Omental fat pad (tissue), 4 donors: Measurements from ENCODE around the gene CCDC18. TPM values are rescaled to one million over a fixed set of nuclear protein-coding genes. Genes with fewer than 3 reads are reported as not detected.
"Not testable (repeated sequence)": the region's sequence is repeated elsewhere in the genome, so short reads cannot be mapped to it uniquely, and the experiment has no call there.

ENCODE experiments used
- ATAC-seq: fragments of 150-250 bp; one replicate; pipeline ENCODE4 v1.9.1; 2016; ENCODE audit warnings: mild to moderate bottlenecking, moderate library complexity; ENCODE audit not compliant: low FRiP score
- DNase-seq: peaks from one replicate; pipeline ENCODE4 v3.0.0-alpha.2; 2019; ENCODE audit warnings: low spot score
- total RNA-seq, 4 donors: library from RNA; depleted of rRNA; stranded (reverse); fragments of >200 nt; gene quantifications; one replicate each; pipeline ENCODE4 v1.1.0, GENCODE V29; 2016
- TF ChIP-seq, protein P1 (sequence below), 3 donors: fragments of 450-650 bp; IDR thresholded peaks; one replicate each; pipeline ENCODE4 v1.5.1; 2016 to 2017; ENCODE audit warnings: antibody characterized with exemption in 3 of 3, mild to moderate bottlenecking in 3 of 3, moderate library complexity in 2 of 3

Gene CCDC18
- total RNA-seq, 4 donors from 2014 or later = 8.2 to 12.6 (median 10.1) TPM

DNA sequence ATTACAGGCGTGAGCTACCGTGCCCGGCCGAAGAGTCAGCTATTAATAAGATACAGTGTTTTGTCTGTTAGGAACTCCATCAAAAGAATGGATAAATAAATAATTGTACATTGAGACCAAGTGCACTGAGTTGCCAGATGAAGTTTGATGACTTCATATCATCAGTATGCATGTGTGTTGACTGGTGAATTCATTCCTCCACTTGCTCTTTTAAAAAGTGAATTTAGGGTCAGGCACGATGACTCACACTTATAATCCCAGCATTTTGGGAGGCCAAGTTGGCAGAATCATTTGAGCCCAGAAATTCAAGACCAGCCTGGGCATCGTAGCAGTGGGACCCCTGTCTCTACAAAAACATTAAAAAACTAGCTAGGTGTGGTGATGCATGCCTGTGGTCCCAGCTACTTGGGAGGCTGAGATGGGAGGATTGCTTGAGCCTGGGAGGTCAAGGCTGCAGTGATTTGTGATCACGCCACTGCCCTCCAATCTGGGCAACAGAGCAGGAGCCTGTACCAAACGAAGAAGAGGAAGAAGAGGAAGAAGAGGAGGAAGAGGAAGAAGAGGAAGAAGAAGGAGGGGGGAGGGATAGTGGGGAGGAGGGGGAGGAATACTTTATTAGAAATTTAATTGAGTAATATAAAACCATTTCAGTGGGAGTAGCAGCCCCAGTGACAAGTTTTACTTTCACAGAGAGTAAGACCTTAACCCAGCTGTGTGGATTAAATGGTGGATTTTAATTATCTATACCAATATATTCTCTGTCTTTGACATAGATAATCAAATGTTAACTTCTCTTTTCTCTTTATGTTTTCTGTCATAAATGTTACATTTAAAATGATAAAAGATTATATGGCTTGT is 74.9 kb downstream of the CCDC18 start:
- ATAC-seq (no peak), DNase-seq (no peak)
- TF ChIP-seq, protein P1, sequence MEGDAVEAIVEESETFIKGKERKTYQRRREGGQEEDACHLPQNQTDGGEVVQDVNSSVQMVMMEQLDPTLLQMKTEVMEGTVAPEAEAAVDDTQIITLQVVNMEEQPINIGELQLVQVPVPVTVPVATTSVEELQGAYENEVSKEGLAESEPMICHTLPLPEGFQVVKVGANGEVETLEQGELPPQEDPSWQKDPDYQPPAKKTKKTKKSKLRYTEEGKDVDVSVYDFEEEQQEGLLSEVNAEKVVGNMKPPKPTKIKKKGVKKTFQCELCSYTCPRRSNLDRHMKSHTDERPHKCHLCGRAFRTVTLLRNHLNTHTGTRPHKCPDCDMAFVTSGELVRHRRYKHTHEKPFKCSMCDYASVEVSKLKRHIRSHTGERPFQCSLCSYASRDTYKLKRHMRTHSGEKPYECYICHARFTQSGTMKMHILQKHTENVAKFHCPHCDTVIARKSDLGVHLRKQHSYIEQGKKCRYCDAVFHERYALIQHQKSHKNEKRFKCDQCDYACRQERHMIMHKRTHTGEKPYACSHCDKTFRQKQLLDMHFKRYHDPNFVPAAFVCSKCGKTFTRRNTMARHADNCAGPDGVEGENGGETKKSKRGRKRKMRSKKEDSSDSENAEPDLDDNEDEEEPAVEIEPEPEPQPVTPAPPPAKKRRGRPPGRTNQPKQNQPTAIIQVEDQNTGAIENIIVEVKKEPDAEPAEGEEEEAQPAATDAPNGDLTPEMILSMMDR (IDR thresholded peaks at IDR 0.05) = no peak

DNA sequence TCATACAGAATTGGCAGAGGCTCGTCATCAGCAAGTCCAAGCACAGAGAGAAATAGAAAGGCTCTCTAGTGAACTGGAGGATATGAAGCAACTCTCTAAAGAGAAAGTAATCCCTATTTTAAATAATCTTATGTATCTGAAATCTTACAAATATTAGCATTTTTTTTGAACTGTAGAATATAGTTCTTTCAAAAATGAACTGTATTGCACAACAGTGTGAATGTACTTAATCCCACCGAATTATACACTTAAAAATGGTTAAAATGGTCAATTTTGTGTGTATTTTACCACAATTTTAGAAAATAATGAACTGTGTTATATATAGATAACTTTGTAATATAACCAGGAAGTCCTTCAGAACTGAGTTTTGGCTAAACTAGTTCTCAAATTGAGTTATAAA is 75.9 kb downstream of the CCDC18 start:
- TF ChIP-seq, protein P1 (IDR thresholded peaks at IDR 0.05) = no peak
- ATAC-seq = no peak
- no peak for DNase-seq

GRCh38 chr1:93257889-93258288 is 77.4 kb downstream of the CCDC18 start:
- ATAC-seq (no peak), DNase-seq (no peak)
- TF ChIP-seq, protein P1 (IDR thresholded peaks at IDR 0.05) = no peak

DNA sequence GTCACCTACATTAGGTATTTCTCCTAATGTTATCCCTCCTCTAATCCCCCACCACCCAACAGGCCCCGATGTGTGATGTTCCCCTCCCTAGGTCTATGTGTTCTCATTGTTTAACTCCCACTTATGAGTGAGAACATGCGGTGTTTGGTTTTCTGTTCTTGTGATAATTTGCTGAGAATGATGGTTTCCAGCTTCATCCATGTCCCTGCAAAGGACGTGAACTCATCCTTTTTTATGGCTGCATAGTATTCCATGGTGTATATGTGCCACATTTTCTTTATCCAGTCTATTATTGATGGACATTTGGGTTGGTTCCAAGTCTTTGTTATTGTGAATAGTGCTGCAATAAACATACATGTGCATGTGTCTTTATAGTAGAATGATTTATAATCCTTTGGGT is 80.2 kb downstream of the CCDC18 start:
- DNase-seq, ATAC-seq: not testable (repeated sequence)

- DNase-seq (no peak), ATAC-seq (no peak)
- TF ChIP-seq, protein P1 (IDR thresholded peaks at IDR 0.05) = no peak
Measured at GRCh38 chr1:93262645-93263044, 82.1 kb downstream of the CCDC18 start.

DNA sequence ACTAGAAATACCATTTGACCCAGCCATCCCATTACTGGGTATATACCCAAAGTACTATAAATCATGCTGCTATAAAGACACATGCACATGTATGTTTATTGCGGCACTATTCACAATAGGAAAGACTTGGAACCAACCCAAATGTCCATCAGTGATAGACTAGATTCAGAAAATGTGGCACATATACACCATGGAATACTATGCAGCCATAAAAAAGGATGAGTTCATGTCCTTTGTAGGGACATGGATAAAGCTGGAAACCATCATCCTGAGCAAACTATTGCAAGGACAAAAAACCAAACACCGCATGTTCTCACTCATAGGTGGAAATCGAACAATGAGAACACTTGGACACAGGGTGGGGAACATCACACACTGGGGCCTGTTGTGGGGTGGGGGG is 88.4 kb downstream of the CCDC18 start:
- DNase-seq, ATAC-seq: not testable (repeated sequence)

GRCh38 chr1:93275262-93275633 is 94.7 kb downstream of the CCDC18 start:
- DNase-seq, ATAC-seq: not testable (repeated sequence)

DNA sequence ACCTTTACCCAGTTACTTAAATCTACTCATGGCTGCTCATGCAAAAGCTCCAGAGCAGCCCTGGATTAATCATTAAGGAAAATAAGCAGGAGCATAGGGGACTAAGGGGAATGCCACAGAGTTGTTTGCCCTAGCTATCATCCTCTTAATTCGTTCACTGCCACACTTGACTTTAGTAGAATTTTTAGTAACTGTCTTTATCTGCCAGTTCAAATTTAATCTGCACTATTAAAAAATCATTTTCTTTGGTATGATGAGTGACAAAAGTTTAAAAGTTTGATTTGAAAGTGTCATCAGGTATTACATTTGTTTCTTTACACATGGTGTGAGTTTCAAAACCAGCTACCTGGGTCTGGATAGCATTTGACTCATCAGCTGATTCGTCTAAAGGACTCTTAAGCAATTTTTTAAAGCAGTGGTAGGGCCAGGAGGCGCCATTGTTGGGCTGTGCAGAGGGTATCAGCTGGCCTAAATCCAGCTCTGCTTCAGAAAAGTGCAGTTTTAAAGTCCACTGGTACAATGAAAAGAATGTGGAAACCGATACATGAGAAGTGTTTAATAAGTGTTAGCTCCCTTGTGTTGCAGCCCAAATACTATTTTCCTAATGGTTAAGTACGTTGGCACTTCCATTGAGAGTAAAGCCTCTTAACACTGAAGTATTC is 95.2 kb downstream of the CCDC18 start:
- DNase-seq (no peak), ATAC-seq (no peak)
- TF ChIP-seq, protein P1 (IDR thresholded peaks at IDR 0.05) = no peak

- not testable (repeated sequence) for DNase-seq, ATAC-seq
Measured at GRCh38 chr1:93277530-93277929, 97.0 kb downstream of the CCDC18 start.
